Measurements from ENCODE around the gene ETV6. TPM values are rescaled to one million over a fixed set of nuclear protein-coding genes. Genes with fewer than 3 reads are reported as not detected.

The ETV6 gene
- total RNA-seq, 1 donor from 2014 or later: 16.1 TPM

DNA sequence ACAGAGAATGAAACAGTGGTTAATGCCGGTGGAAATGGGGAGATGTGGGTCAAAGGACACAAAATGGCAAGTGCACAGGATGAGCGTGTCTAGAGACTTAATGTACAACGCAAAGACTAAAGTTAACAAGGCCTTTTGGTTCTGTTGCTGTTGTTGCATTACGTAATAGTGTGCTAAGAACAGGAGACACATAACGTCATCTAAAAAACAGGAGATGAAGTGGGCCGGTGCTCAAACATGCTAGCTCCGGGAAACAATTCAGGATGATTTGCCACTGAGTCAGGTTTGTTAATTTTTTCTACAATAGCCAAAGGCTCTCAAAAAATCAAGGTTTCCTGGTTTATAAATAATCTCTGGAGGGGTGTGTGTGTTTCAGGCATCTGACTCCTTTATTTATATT is 55.5 kb downstream of the ETV6 start:
- DNase-seq (no peak), ATAC-seq (ENCODE audit: poor library complexity) (no peak)
- intact Hi-C loops (cut with DNase I): no loop called here

DNA sequence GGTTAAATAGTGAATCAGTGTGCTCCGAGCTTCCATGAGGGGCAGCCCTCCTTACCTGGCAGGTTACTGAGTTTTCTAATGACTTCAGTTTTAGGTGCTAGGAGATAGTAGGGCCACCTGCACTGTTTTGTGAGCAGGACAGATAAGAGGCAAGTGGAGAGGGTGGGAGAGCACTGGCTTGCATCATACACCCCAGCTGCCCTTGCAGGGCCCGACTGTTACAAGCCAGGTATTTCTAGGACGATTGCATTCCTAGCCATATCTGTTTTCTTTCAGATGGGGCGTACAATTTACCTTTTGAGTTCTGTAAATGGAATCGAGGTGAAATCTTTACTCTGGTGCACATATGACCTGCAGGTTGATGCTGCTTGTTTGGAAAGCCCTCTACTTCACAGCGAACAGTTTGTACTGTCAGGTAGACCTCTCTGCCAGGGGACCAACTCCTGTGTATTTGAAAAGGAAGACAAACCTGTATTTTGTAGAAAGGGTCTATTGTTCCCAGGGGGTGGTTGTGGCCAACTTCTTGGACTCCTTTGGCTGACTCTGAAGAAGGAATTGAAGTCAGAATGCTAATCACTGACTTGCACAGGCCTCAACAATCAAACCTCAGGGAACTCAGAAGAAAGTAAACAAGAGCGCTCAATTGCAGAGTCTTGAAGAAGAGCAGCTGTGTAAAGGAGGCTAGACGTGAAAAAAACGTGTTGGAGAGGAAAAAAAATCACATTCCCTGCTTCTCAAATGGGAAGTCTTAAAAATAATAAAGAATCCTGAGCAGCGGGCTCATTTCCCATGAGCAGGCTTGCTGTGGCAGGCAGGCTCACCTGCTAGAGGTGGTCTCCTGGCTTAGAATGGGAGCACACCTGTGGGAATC is 57.3 kb downstream of the ETV6 start:
- DNase-seq: no peak
- intact Hi-C loops (cut with DNase I): no loop called here
- ATAC-seq (ENCODE audit: poor library complexity): peak; percentile 34

DNA sequence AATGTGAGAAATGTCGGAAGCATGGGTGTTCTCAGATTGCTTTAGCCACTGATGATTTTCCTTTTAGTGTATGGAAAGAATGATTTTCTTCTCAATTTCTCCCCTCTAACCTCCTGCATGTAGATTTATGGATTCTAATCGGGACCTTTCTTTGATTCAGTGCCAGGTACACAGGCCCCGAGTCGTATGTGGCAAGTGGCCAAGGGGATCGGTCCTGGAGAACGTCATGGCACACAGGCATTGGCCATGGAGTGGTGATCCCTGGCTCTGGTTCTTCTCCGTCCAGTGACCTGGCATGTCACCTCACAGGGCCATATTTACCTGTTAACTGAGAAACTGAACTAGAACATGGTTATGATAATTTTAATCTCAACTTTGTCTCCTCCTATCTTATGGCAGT is 58.1 kb downstream of the ETV6 start:
- intact Hi-C loops (cut with DNase I): no loop called here

DNA sequence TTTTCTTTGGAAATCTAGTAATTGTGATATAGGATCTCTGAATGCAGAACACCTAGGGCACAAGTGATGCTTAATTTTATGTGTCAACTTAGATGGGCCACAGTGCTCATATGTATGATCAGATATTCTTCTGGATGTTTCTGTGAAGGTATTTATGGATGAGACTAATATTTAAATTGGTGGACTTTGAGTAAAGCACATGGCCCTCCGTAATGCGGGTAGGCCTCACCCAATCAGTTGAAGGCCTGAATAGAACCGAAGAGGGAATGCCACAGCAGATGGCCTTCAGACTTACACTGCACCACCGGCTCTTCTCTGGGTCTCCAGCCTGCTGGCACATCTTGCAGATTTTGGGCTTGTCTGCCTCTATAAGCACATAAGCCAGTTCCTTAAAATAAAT is 60.0 kb downstream of the ETV6 start:
- intact Hi-C loops (cut with DNase I): no loop called here

More for the DNA sequence above, 58.1 kb downstream of the ETV6 start:
- peak; percentile 75 for ATAC-seq (ENCODE audit: poor library complexity)
- peak; percentile 52 for DNase-seq

DNA sequence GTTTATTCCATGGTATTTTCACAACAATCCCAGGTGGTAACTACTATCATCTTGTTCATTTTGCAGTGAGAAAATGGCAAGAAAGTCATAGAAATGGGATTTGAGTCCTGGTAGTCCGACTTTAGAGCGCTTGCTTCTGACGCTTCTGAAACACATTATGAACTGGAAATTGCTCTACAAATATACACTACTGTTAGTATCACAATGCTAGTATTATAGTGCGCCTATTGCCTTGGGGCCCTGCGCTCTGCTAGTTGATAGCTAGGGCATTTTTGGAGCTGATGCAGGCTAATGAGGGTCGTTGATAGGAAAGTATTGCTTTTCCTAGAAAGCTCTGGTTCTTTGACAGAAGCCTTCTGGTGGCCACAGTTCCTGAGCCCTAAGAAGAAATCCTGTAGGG is 61.0 kb downstream of the ETV6 start:
- DNase-seq: no peak
- ATAC-seq (ENCODE audit: poor library complexity): no peak
- intact Hi-C loops (cut with DNase I): no loop called here

More for the DNA sequence above, 60.0 kb downstream of the ETV6 start:
- no peak for DNase-seq
- ATAC-seq (ENCODE audit: poor library complexity): no peak

DNA sequence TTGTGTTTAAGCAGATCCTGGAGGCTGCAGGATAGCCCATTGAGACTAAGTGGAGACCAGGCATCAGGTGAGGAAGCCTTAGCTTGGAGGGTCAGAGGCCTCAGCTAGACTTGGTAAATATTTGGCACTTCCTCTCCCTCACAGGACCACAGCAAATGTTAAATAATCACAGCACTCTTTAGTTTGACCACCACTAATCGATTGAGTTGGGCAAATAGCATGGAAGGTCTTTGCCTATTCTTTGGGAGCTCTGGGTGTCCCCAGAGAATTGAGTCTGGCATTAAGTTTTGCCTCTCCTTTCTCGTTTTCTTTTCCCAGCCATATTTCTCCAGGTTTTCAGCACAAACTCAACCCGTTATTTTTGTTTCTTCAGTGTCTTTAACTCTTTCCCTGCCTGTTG is 61.4 kb downstream of the ETV6 start:
- no peak for DNase-seq
- intact Hi-C loops (cut with DNase I): no loop called here
- ATAC-seq (ENCODE audit: poor library complexity): no peak

DNA sequence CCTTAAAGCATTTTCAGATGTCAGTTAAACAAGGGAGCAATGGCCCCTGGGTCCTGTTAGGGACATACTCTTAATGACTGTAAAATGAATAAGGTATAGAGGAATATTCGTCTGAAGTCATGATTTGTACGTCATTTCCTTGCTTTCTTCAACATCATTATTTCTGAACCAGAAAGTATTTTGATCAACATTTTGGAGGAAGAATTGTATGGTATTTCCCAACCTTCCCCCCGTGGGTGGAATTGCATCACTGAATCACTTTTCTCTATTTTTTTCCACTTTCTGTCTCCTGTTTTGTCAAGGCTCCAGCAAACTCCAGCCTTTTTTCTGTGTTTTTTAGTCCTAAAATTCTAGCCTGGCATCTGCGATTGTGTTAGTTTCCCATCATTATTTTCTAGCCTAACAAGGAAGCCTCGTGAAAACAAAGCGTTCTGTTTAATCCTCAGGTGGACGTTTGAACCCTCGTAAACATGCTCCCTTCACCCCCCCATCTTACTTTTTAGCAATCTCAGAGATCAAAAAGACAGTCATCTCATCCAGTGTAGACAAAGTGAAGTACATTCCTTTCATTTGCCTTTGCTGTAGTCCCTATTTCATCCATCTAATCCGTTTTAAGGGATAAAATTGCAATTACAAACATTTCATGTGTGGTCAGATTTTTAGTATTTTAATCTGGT is 62.3 kb downstream of the ETV6 start:
- DNase-seq (no peak), ATAC-seq (ENCODE audit: poor library complexity) (no peak)
- intact Hi-C loops (cut with DNase I): no loop called here

DNA sequence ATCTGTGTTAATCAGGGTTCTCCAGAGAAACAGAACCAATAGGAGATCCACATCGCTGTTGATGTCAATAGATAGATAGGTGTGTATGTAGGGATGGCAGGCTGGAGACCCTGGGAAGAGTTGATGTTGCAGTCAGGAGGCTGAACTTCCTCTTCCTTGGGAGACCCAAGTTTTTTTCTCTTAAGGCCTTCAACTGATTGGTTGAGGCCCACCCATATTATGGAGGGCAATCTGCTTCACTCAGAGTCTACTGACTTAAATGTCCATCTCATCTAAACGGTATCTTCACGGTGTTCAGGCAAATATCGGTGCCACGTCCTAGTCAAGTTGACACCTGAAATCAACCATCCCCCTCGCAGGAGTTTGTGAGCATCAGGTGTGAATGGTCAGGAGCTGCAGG is 63.0 kb downstream of the ETV6 start:
- DNase-seq (no peak), ATAC-seq (ENCODE audit: poor library complexity) (no peak)
- intact Hi-C loops (cut with DNase I): no loop called here

DNA sequence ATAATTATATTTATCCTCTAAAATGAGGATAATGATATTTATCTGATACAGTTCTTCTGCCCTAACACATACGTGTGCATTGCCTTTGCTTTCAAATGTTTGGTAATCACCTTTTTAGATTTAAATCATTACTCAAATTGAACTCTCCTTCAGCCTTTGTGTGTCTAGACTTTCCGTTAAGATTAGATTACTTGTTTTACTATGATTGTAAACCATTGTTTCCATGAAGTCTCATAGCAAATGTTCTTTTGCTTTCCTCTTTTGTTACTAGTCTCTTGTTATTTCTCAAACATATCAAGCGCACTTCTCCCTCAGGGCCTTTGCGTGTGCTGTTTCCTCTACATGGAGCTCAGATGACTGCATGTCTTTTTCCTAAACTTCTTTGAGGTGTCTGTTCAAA is 63.7 kb downstream of the ETV6 start:
- no peak for ATAC-seq (ENCODE audit: poor library complexity)
- no peak for DNase-seq
- intact Hi-C loops (cut with DNase I): no loop called here

DNA sequence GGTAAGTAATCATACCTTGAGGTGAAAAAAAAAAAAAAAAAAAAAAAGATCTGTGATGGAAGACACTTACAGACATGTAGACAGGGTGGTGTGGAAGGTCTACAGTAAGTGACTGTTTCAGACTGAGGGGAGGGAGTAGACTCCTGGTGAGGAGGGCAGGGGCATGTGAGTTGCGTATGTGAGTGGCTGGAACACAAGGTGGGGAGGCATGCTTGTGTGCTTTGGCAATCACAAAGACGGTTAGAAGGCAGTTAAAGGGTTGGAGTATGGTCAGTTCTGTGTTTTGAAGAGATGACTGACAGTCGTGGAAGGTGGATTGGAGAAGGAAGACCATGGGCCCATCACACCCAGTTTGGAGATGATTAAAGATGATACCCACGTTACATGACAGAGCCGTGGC is 65.2 kb downstream of the ETV6 start:
- intact Hi-C loops (cut with DNase I): no loop called here
- DNase-seq (no peak), ATAC-seq (ENCODE audit: poor library complexity) (no peak)

DNA sequence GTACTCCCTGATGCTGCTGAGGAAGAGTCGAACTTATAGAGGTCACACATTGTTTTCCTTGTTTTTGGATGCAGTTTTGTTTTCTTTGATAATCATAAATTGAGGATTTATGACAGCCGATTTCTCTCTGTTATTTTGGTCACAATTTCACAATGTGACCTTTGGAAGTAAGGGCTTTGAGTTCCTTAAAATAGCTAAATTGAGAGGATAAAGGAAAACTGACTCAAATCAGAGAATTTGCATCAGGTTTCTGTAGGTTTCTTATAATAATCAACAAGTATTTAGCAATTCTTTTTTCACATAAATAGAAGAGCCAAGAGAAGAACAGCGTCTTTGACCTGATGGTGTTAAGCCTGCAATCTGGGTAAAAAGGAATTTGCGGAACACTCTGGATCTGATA is 66.1 kb downstream of the ETV6 start:
- DNase-seq (no peak), ATAC-seq (ENCODE audit: poor library complexity) (no peak)
- intact Hi-C loops (cut with DNase I): no loop called here

DNA sequence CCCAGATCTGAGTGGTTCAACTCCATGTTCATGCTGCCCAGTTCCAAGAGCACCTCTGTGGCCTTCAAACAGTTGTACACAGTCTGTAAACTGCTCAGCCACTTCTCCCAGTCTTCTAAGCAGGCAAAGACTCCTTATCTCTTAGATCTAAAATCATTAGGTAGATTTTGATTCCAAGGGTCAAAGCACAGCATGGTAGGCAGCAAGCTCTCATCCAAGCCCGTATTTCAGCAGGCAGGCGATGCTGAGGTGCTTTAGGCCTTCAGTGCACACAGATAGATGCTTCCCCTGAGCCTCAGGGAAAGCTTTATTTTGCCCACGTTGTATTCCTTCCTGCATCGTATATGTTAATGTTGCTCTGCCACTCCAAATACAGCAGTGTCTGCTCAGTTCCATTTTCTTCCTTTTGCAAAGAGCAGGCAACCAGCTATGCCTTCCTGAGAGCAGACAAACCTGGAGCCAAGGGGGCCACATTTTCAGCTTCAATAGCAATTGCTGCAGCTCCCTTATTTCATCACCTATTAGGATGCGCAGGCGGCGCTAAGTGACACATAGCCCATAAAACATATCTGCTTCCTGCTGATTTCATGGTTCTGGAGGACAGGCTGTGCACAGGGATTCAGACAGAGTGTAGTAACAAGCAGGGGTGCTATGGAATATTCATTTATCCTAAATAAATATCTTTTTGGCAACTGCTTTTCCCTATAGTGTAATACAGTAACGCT is 67.5 kb downstream of the ETV6 start:
- DNase-seq (no peak), ATAC-seq (ENCODE audit: poor library complexity) (no peak)
- intact Hi-C loops (cut with DNase I): no loop called here

DNA sequence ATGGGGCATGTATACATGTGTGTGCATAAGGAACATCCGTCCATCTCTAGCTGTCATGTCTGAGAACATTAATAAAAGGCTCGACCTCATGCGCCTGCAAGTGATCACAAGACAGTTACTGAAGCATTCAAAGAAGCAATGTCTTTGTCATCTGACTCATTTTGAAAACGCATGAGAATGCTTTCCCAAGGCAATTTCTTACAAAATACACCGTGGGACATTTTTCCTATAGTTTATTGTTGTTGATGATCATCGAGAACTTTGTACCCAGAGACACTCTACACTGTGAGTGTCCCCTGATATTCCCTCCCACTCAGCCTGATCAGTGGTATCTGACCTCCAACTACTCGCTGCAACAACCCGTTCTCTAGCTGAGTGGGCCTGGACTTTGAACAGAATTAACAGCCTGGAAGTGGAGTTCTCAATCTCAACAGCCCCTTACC is 68.1 kb downstream of the ETV6 start:
- DNase-seq (no peak), ATAC-seq (ENCODE audit: poor library complexity) (no peak)
- intact Hi-C loops (cut with DNase I): no loop called here

DNA sequence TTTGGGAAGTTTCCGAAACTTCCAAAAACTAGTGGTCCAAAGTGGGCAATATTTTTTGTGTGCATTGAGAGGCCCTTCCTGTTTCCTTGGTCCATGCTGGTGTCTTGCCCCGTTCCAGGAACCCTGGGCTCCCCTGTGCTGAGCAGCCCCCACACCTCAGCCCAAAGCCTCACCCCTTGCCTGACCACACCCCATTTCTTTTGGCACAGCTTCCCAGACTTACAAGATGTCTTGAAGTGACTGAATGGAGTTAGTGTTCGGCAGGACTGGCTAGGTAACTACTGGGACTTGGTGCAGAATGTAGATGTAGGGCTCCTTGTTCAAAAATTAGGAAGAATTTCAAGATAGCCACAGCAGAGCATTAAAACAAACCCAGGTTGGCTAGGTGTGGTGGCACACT is 68.6 kb downstream of the ETV6 start:
- no peak for ATAC-seq (ENCODE audit: poor library complexity)
- DNase-seq: no peak
- intact Hi-C loops (cut with DNase I): no loop called here

DNA sequence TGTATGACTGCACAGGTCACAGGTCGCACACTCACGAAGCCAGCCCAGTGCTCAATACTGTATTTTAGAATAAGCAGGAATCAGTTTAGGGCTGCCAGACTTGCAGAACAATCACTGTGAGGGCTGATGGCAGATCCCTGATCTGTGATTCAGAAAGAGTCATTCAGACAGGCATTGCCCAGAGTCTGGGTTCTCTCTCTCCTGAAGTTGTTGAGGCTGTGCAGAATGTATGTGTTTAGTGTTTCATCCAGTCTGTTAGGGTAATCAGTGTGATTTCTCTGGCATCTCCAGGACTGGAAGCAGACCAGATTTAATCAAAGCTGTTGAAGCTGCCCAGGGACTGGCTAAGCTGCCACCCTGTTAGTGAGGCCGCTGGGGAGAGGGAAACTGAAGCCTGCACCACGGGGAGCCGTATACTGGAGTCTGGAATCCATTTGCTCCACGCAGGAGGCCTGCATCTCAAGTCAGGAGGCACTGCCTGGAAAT is 69.3 kb downstream of the ETV6 start:
- intact Hi-C loops (cut with DNase I): no loop called here
- ATAC-seq (ENCODE audit: poor library complexity) (peak; percentile 79), DNase-seq (no peak)

DNA sequence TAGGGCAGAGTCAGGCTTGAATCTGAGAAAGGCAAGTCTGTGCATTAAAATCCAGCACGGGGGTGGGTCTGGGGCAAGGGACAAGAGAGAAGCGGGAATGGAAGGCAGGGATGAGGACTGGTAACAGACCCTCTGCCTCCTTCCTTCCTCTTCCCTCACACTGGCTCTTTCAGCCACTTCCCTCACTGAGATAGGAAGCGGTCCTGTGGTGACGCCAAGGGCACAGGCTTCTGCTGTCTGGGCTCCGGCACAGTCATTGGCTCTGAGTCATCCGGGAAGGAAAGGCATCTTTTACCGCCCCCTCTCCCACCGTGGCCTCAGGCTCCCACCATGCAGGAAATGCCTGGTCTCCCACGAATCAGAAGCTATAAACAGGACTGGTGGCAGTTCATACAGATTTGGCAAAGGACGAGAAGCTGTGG is 70.2 kb downstream of the ETV6 start:
- peak; percentile 57 for DNase-seq
- peak; percentile 63 for ATAC-seq (ENCODE audit: poor library complexity)
- intact Hi-C loops (cut with DNase I): no loop called here

DNA sequence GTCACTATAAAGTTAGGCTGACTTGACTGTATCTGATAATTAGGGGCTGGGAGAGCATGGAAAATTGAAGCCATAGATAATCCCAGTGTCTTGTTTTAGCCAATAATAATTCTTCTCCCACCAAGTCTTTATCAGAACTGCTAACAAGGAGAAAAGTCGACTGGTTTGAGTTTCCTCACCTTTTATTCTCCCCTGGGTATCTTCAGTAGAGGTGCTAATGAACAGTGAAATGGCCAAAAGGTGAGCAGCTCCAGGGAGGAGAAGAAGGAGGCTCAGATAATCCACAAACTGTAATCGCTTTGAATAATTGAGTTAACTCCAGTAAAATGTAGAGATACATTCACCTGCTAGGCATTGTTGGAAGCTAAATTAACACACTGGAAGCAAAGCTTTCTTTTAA is 72.6 kb downstream of the ETV6 start:
- DNase-seq (no peak), ATAC-seq (ENCODE audit: poor library complexity) (no peak)
- intact Hi-C loops (cut with DNase I): no loop called here

DNA sequence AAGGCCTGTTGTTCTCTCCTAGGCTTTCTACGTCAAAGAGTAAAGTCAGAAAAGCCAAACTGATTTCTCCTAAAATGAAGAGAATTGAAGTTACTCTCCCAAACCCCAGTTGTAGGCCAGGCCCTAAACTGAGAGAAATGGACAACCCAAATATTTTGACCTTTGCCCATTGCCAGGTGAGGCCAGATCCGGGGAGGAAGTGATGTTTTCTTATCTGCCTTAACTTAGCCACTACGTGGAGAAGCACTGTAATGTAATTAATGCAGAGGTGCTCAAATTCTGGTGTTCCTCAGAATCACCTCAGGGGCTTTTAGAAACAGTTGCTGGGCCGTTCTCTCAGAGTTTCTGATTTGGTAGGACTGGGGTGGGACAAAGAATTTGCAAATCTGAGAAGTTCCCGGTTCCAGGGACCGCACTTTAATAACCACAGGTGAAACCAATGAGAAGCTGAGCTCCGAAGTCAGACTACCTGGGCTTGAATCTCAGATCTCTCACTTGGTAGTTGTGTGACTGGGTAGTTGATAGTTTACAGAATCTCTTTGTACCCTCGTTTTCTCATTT is 73.2 kb downstream of the ETV6 start:
- no peak for ATAC-seq (ENCODE audit: poor library complexity)
- intact Hi-C loops (cut with DNase I): no loop called here

DNA sequence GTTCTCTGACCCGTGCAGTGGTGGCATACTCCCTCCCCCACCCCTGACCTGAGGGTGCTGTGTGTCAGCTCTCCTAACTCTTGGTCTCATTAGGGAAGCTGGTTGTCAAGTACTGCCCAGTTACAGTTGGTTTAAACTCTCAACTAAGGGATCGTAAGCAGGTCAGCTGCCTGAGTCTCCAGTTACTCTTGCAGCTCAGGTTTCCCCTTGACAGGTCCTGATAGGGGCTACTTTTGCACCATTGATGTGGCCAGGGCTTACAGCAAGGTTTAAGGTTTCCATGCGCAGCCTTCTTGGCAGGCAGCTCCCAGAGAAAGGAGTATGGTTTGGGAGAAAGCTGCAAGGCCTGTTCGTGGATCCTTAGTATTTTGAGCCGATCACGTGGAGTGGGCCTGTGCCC is 74.5 kb downstream of the ETV6 start:
- ATAC-seq (ENCODE audit: poor library complexity) (peak; percentile 18), DNase-seq (no peak)
- intact Hi-C loops (cut with DNase I): no loop called here

More for the DNA sequence above, 73.2 kb downstream of the ETV6 start:
- no peak for DNase-seq
